ENCODE results near the gene SAMD9L. TPM values are rescaled to one million over a fixed set of nuclear protein-coding genes. Genes with fewer than 3 reads are reported as not detected.
"Not testable (repeated sequence)": the region's sequence is repeated elsewhere in the genome, so short reads cannot be mapped to it uniquely, and the experiment has no call there.

The SAMD9L gene
- total RNA-seq, 2 experiments from 2014 or later = 19.6 to 27.8 TPM

GRCh38 chr7:93146036-93146435 is 2.1 kb downstream of the SAMD9L start:
- H3K27ac Mint-ChIP-seq = peak overlapping the region; percentile 28
- intact Hi-C loops (cut with DNase I, micrococcal nuclease) = no loop called here
- peaks cover 26% of the 10 kb centered on the region for H3K4me1 Mint-ChIP-seq
- H3K36me3 Mint-ChIP-seq (ENCODE audit: low read depth) = peaks cover 25% of the 10 kb centered on the region
- no peak for DNase-seq
- H3K4me3 Mint-ChIP-seq = peak overlapping the region; percentile 22
- ChIA-PET CTCF (interaction anchor here (1.2 kb wide), 1 partner anchor 87 kb away, joined by 3 read pairs; the partner anchor contains the start of gene VPS50), POLR2A (no interaction called here)
- ATAC-seq = no peak
- no peaks in the 10 kb centered on the region for H3K27me3 Mint-ChIP-seq
- no peaks in the 10 kb centered on the region for H3K9me3 Mint-ChIP-seq (ENCODE audit: low read depth)

- intact Hi-C loops (cut with DNase I, micrococcal nuclease) = no loop called here
- ATAC-seq = no peak
- H3K36me3 Mint-ChIP-seq (ENCODE audit: low read depth) = peaks cover 25% of the 10 kb centered on the region
- peaks cover 26% of the 10 kb centered on the region for H3K4me1 Mint-ChIP-seq
- ChIA-PET POLR2A (no interaction called here), CTCF (interaction anchor here (1.3 kb wide), 1 partner anchor 28 kb away, joined by 3 read pairs; no protein-coding TSS in a partner anchor)
- H3K9me3 Mint-ChIP-seq (ENCODE audit: low read depth) = no peaks in the 10 kb centered on the region
- no peak overlapping the region for H3K27ac Mint-ChIP-seq
- no peak overlapping the region for H3K4me3 Mint-ChIP-seq
- no peaks in the 10 kb centered on the region for H3K27me3 Mint-ChIP-seq
- DNase-seq = no peak
Observed at GRCh38 chr7:93145354-93145753, 2.8 kb downstream of the SAMD9L start.

- peaks cover 16% of the 10 kb centered on the region for H3K4me1 Mint-ChIP-seq
- H3K9me3 Mint-ChIP-seq (ENCODE audit: low read depth) = peaks cover 4% of the 10 kb centered on the region
- no peak for DNase-seq
- no peak overlapping the region for H3K27ac Mint-ChIP-seq
- CTCF ChIA-PET = interaction anchor here (0.7 kb wide), 1 partner anchor 773 kb away, joined by 3 read pairs; no protein-coding TSS in a partner anchor
- intact Hi-C loops (cut with DNase I, micrococcal nuclease) = no loop called here
- H3K27me3 Mint-ChIP-seq = no peaks in the 10 kb centered on the region
- no peak overlapping the region for H3K4me3 Mint-ChIP-seq
- POLR2A ChIA-PET = interaction anchor here (0.7 kb wide), 1 partner anchor 10 kb away, joined by 3 read pairs; no protein-coding TSS in a partner anchor
- ATAC-seq = no peak
- H3K36me3 Mint-ChIP-seq (ENCODE audit: low read depth) = peaks cover 37% of the 10 kb centered on the region
Observed at GRCh38 chr7:93142127-93142526, 6.1 kb downstream of the SAMD9L start.

- no peak overlapping the region for H3K27ac Mint-ChIP-seq
- peaks cover 5% of the 10 kb centered on the region for H3K4me1 Mint-ChIP-seq
- CTCF ChIA-PET = no interaction called here
- peaks cover 5% of the 10 kb centered on the region for H3K9me3 Mint-ChIP-seq (ENCODE audit: low read depth)
- no peak overlapping the region for H3K4me3 Mint-ChIP-seq
- no peak for DNase-seq
- no peaks in the 10 kb centered on the region for H3K27me3 Mint-ChIP-seq
- no peak for ATAC-seq
- intact Hi-C loops (cut with DNase I, micrococcal nuclease) = no loop called here
- H3K36me3 Mint-ChIP-seq (ENCODE audit: low read depth) = peaks cover 42% of the 10 kb centered on the region
- POLR2A ChIA-PET = no interaction called here
Observed at GRCh38 chr7:93140582-93141191, 7.5 kb downstream of the SAMD9L start.

- POLR2A ChIA-PET = no interaction called here
- intact Hi-C loops (cut with DNase I, micrococcal nuclease) = no loop called here
- no peak overlapping the region for H3K4me3 Mint-ChIP-seq
- ATAC-seq (no peak), DNase-seq (no peak)
- no peak overlapping the region for H3K27ac Mint-ChIP-seq
- peaks cover 14% of the 10 kb centered on the region for H3K9me3 Mint-ChIP-seq (ENCODE audit: low read depth)
- CTCF ChIA-PET = no interaction called here
- H3K36me3 Mint-ChIP-seq (ENCODE audit: low read depth) = peaks cover 50% of the 10 kb centered on the region
- no peaks in the 10 kb centered on the region for H3K27me3 Mint-ChIP-seq
- no peaks in the 10 kb centered on the region for H3K4me1 Mint-ChIP-seq
Observed at GRCh38 chr7:93138576-93138975, 9.6 kb downstream of the SAMD9L start.

GRCh38 chr7:93133005-93133404 is 15.2 kb downstream of the SAMD9L start:
- H3K9me3 Mint-ChIP-seq (ENCODE audit: low read depth) = peaks cover 44% of the 10 kb centered on the region
- CTCF ChIA-PET = interaction anchor here (1.4 kb wide), 1 partner anchor 7 kb away, joined by 3 read pairs; no protein-coding TSS in a partner anchor
- no peak overlapping the region for H3K27ac Mint-ChIP-seq
- no peak overlapping the region for H3K4me3 Mint-ChIP-seq
- DNase-seq (no peak), ATAC-seq (no peak)
- intact Hi-C loops (cut with DNase I, micrococcal nuclease) = no loop called here
- no peaks in the 10 kb centered on the region for H3K27me3 Mint-ChIP-seq
- H3K4me1 Mint-ChIP-seq = no peaks in the 10 kb centered on the region
- POLR2A ChIA-PET = no interaction called here
- peaks cover 37% of the 10 kb centered on the region for H3K36me3 Mint-ChIP-seq (ENCODE audit: low read depth)

- Mint-ChIP-seq H3K4me1 (no peaks in the 10 kb centered on the region), H3K4me3 (no peak overlapping the region), H3K27ac (no peak overlapping the region), H3K27me3 (no peaks in the 10 kb centered on the region), H3K9me3 (ENCODE audit: low read depth) (peaks cover 44% of the 10 kb centered on the region), H3K36me3 (ENCODE audit: low read depth) (peaks cover 32% of the 10 kb centered on the region)
- CTCF ChIA-PET = interaction anchor here (0.9 to 1.2 kb wide), 2 partner anchors 10 to 14 kb away, joined by 3 read pairs; no protein-coding TSS in a partner anchor
- DNase-seq = no peak
- no peak for ATAC-seq
- intact Hi-C loops (cut with DNase I, micrococcal nuclease) = no loop called here
- POLR2A ChIA-PET = interaction anchor here (0.5 kb wide), 1 partner anchor 10 kb away, joined by 3 read pairs; no protein-coding TSS in a partner anchor
Observed at GRCh38 chr7:93132216-93132615, 16.0 kb downstream of the SAMD9L start.

- intact Hi-C loops (cut with DNase I, micrococcal nuclease); H3K27ac Mint-ChIP-seq: not testable (repeated sequence)
Observed at GRCh38 chr7:93126954-93127353, 21.2 kb downstream of the SAMD9L start.

GRCh38 chr7:93123532-93123931 is 24.7 kb downstream of the SAMD9L start:
- peaks cover 40% of the 10 kb centered on the region for H3K9me3 Mint-ChIP-seq (ENCODE audit: low read depth)
- CTCF ChIA-PET = not testable (repeated sequence)

More at GRCh38 chr7:93126954-93127353, 21.2 kb downstream of the SAMD9L start:
- CTCF ChIA-PET = interaction anchor here (0.6 kb wide), 1 partner anchor 269 kb away, joined by 3 read pairs; no protein-coding TSS in a partner anchor
- H3K4me1 Mint-ChIP-seq; POLR2A ChIA-PET; H3K4me3 Mint-ChIP-seq; H3K27me3 Mint-ChIP-seq; H3K36me3 Mint-ChIP-seq (ENCODE audit: low read depth); ATAC-seq; DNase-seq: not testable (repeated sequence)
- peaks cover 57% of the 10 kb centered on the region for H3K9me3 Mint-ChIP-seq (ENCODE audit: low read depth)

GRCh38 chr7:93120592-93121549 is 27.3 kb downstream of the SAMD9L start:
- Mint-ChIP-seq H3K27ac (no peak overlapping the region), H3K9me3 (ENCODE audit: low read depth) (peaks cover 25% of the 10 kb centered on the region), H3K4me3 (no peak overlapping the region), H3K4me1 (peaks cover 23% of the 10 kb centered on the region), H3K36me3 (ENCODE audit: low read depth) (peaks cover 18% of the 10 kb centered on the region), H3K27me3 (no peaks in the 10 kb centered on the region)
- DNase-seq (no peak), ATAC-seq (no peak)
- CTCF ChIA-PET = interaction anchor here (0.6 to 1.1 kb wide), 3 partner anchors 111 to 612 kb away, joined by 3 to 5 read pairs (median 3); partner anchors contain the start of gene VPS50
- intact Hi-C loops (cut with DNase I, micrococcal nuclease) = no loop called here
- POLR2A ChIA-PET = no interaction called here

More at GRCh38 chr7:93123532-93123931, 24.7 kb downstream of the SAMD9L start:
- POLR2A ChIA-PET; H3K4me3 Mint-ChIP-seq; H3K4me1 Mint-ChIP-seq; DNase-seq; ATAC-seq; intact Hi-C loops (cut with DNase I, micrococcal nuclease); H3K27ac Mint-ChIP-seq; H3K27me3 Mint-ChIP-seq: not testable (repeated sequence)
- H3K36me3 Mint-ChIP-seq (ENCODE audit: low read depth) = peaks cover 14% of the 10 kb centered on the region

GRCh38 chr7:93119191-93119905 is 28.8 kb downstream of the SAMD9L start:
- DNase-seq (no peak), ATAC-seq (no peak)
- H3K9me3 Mint-ChIP-seq (ENCODE audit: low read depth) = peaks cover 15% of the 10 kb centered on the region
- H3K27ac Mint-ChIP-seq = no peak overlapping the region
- intact Hi-C loops (cut with DNase I, micrococcal nuclease) = loop anchor here (2.0 to 5.0 kb wide), 4 partner anchors 113 to 592 kb away; partner anchors contain the start of genes PEX1 (in 1 of the 2), RBM48 (in 1 of the 2) and VPS50 (in 1 of the 2)
- ChIA-PET POLR2A (no interaction called here), CTCF (interaction anchor here (1.7 kb wide), 1 partner anchor 12 kb away, joined by 3 read pairs; no protein-coding TSS in a partner anchor)
- no peak overlapping the region for H3K4me3 Mint-ChIP-seq
- H3K4me1 Mint-ChIP-seq = peaks cover 38% of the 10 kb centered on the region
- H3K27me3 Mint-ChIP-seq = no peaks in the 10 kb centered on the region
- H3K36me3 Mint-ChIP-seq (ENCODE audit: low read depth) = peaks cover 24% of the 10 kb centered on the region
